GM10266 (cell line): ENCODE measurements around the gene OR51Q1.

ENCODE experiments used
- DNase-seq: peaks from one replicate; pipeline ENCODE4 v3.0.0; 2012; ENCODE audit errors: extremely low spot score
- TF ChIP-seq, protein P1 (sequence below): IDR thresholded peaks from 2 replicates; pipeline ENCODE4 v1.5.1; 2012; ENCODE audit warnings: mild to moderate bottlenecking, low read depth; ENCODE audit not compliant: control insufficient read depth, insufficient read depth; ENCODE audit errors: missing control alignments

Gene OR51Q1

DNA sequence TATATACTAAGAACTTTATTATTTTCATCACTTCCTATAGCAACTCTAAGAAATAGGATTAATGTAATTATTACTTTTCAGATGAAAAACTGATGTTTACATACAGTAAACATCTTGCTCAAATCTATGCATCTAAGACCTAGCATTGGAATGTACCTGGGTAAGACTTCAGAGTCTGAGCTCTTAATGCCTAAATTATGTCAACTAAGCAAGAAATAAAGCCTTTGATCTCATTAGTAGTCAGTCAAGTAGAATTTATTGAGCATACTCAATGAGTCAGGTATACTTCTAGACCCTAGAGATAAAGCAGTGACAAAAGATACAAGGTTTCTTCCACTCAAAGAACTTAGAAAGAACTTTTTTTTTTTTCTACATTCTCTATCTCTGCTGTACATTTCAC, 16.7 kb upstream of the OR51Q1 start:
- TF ChIP-seq, protein P1, sequence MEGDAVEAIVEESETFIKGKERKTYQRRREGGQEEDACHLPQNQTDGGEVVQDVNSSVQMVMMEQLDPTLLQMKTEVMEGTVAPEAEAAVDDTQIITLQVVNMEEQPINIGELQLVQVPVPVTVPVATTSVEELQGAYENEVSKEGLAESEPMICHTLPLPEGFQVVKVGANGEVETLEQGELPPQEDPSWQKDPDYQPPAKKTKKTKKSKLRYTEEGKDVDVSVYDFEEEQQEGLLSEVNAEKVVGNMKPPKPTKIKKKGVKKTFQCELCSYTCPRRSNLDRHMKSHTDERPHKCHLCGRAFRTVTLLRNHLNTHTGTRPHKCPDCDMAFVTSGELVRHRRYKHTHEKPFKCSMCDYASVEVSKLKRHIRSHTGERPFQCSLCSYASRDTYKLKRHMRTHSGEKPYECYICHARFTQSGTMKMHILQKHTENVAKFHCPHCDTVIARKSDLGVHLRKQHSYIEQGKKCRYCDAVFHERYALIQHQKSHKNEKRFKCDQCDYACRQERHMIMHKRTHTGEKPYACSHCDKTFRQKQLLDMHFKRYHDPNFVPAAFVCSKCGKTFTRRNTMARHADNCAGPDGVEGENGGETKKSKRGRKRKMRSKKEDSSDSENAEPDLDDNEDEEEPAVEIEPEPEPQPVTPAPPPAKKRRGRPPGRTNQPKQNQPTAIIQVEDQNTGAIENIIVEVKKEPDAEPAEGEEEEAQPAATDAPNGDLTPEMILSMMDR = no peak
- no peak for DNase-seq

DNA sequence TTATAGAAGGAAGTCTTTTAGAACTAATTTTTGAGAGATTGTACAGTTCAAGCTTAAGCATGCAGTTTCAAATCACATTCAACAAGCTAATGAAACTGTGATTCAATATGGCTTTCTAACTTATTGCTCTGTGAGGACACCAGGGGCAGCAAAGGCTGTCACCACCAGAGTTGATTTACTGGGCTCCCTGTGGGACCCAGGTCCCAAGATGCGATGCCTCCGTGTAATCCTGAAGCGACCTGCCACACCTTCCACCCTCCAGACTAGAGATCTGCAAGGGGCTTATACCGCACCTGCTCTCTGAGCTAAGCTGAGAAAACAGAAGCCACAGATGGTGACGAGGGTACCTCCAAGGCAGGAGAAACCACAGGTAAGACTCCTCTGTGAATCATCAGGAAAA, 918 bp upstream of the OR51Q1 start:
- TF ChIP-seq, protein P1 = no peak
- DNase-seq = no peak

DNA sequence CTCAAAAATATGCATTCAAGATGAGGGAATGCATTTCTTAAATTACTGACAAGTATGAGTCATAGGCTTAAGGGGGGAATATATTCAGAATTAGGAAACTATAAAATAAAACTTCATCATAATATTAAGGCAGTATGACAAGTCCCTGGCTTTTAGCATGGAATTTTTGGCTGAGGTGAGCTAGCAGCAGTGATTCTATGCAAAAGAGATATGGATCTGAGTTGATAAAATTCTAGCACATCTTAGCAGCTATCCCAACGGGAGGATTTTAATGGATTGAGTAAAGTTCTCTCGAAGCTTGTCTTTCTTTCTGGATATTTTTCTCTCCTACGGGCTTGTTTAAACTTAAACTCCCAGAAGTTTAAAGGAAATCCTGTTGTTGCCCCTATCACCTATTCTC, 1.2 kb downstream of the OR51Q1 start:
- DNase-seq = no peak

GRCh38 chr11:5441414-5441813, 19.5 kb downstream of the OR51Q1 start, which contains the start of gene OR51I1:
OR51I1 (minus strand) TSS chr11:5441514; CDS start chr11:5441514, 0 bp downstream.
- DNase-seq = no peak
- TF ChIP-seq, protein P1 = no peak

More for the DNA sequence above, 1.2 kb downstream of the OR51Q1 start:
- TF ChIP-seq, protein P1 = no peak

- no peak for DNase-seq
- TF ChIP-seq, protein P1 = no peak
Observed at GRCh38 chr11:5443835-5444393, 22.0 kb downstream of the OR51Q1 start.

DNA sequence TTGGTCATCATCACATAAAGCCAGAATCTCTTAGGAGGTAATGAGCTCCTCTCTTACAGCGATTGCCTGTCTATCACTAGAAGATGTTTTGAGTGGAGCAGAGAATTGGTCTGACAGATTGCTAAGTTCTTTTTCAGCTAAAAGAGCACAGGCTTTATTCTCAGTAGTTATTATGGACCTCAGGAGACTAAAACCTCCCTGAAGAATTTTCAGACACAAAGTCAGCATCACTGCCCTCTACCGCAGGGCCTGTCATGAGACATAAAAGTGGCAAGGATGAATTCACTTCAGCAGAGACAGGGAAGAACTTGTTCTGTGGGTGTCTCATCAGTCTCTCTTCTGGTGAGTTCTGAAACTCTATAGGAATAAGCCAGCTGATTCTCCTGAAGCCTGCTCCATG, 27.1 kb downstream of the OR51Q1 start, which contains the start of gene OR51I2:
Gene OR51I2 (plus strand): TSS at position 301 of the 400 bp plus-strand sequence. CDS start 4,166 bp downstream, outside the sequence.
- DNase-seq = no peak
- TF ChIP-seq, protein P1 = no peak

- no peak for DNase-seq
- TF ChIP-seq, protein P1 = no peak
Observed at GRCh38 chr11:5449432-5449831, 27.5 kb downstream of the OR51Q1 start.
